Measurements from ENCODE around the gene STK17A. TPM values are rescaled to one million over a fixed set of nuclear protein-coding genes. Genes with fewer than 3 reads are reported as not detected.

The STK17A gene
- total RNA-seq, 1 experiment from 2014 or later: 9.8 TPM

DNA sequence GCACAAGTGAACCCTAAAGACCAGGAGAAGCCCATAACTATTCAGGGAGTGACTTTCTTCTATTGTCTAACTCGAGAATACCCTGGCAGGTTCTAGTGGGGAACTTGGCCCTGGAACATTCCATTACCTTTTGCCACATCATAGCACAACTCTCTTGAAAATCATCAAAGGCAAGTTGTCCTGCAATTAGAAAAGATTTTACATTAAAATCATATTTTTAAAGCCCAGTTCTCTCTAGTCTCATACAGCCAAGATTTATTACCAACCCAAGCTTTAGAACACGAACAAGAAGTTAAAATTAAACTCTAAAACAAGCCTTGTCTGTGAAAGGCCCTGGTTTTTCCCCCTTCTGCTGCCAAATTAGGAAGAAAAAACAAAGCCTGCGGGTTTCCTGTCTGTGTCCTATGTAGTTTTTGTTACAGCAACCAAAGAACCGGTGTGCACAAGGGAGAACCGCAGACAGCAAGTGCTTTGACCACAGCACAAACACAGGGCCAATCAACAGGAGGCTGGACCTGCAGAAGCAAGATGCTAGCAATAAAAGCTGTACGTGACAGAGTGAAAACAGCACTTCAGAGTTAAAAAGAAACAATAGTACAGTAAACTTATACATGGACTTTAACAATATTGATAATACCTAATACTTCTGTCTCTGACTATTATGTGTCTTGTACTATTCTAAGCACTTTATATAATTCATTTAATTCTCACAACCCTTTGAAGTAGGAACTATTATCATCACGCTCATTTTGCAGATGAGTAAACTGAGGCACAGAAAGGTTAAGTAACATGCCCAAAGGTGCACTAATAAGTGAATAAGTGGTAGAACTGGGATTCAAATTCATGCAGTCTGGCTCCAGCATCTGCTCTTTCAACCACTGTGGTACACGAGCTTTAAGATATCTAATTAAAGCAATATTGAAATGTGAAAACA is 65.8 kb downstream of the STK17A start:
- Histone ChIP-seq H2BK15ac (ENCODE audit: low read depth, low read length) (no peak overlapping the region), H3K9ac (ENCODE audit: extremely low read depth, insufficient read length, low read length) (no peak overlapping the region), H2AFZ (ENCODE audit: low read length) (no peak overlapping the region), H3K79me1 (ENCODE audit: insufficient read depth, low read depth, low read length, poor library complexity, severe bottlenecking) (no peaks in the 10 kb centered on the region), H3K79me2 (ENCODE audit: insufficient read depth, low read length) (peaks cover 2% of the 10 kb centered on the region; the same call in 1 of the 2 replicates), H3K27ac (ENCODE audit: insufficient read length, low read depth, low read length) (peak overlapping the region; percentile 89), H3K27me3 (ENCODE audit: insufficient read depth, low read length) (no peaks in the 10 kb centered on the region), H3K4me1 (ENCODE audit: insufficient read depth, low read length) (peaks cover 19% of the 10 kb centered on the region; the same call in 1 of the 2 replicates), H2BK5ac (ENCODE audit: insufficient read length, low read length) (no peak overlapping the region), H3K56ac (ENCODE audit: insufficient read length, low read depth, low read length) (no peak overlapping the region), H2BK12ac (ENCODE audit: insufficient read length, low read depth, low read length) (no peak overlapping the region), H3T11ph (ENCODE audit: low read length) (no peak overlapping the region), H3K23ac (ENCODE audit: insufficient read length, low read depth, low read length) (no peak overlapping the region), H2BK20ac (ENCODE audit: low read depth, low read length, poor library complexity, severe bottlenecking) (no peak overlapping the region), H2AK5ac (ENCODE audit: insufficient read length, low read length) (no peak overlapping the region), H3K4ac (ENCODE audit: low read depth, low read length) (no peak overlapping the region), H3K14ac (ENCODE audit: insufficient read depth, low read length) (no peak overlapping the region), H4K91ac (ENCODE audit: insufficient read length, low read depth, low read length) (no peak overlapping the region), H3K4me2 (ENCODE audit: insufficient read depth, insufficient read length, low read length) (no peak overlapping the region), H2BK120ac (ENCODE audit: low read depth, low read length, poor library complexity, severe bottlenecking) (no peak overlapping the region), H4K20me1 (ENCODE audit: control insufficient read depth, insufficient read depth, insufficient read length) (no peaks in the 10 kb centered on the region), H3K18ac (ENCODE audit: insufficient read length, low read depth, low read length) (no peak overlapping the region), H3K23me2 (ENCODE audit: insufficient read length, low read depth, low read length, poor library complexity, severe bottlenecking) (no peaks in the 10 kb centered on the region), H3K9me3 (ENCODE audit: control insufficient read depth, low read depth, low read length) (no peaks in the 10 kb centered on the region), H4K8ac (replicated peaks; ENCODE audit: insufficient read length, low read depth, low read length) (no peak overlapping the region), H4K5ac (ENCODE audit: insufficient read length, low read depth, low read length) (no peak overlapping the region)
- H3K9me3 Mint-ChIP-seq: no peaks in the 10 kb centered on the region
- WGBS (ENCODE audit: extremely low coverage, insufficient read length, low lambda C conversion rate): no CpG with 5 or more reads among the region's 8 CpGs
- peak overlapping the region; percentile 73 to 98 (median 80) for H3K27ac Mint-ChIP-seq
- H3K36me3 Mint-ChIP-seq (ENCODE audit: insufficient read depth in 1 of 3, low read depth in 3 of 3): peaks cover 21 to 44% (median 44%) of the 10 kb centered on the region in 3 experiments; a peak in 6 of 7 replicates
- no peak for DNase-seq
- TF ChIP-seq, protein P1, sequence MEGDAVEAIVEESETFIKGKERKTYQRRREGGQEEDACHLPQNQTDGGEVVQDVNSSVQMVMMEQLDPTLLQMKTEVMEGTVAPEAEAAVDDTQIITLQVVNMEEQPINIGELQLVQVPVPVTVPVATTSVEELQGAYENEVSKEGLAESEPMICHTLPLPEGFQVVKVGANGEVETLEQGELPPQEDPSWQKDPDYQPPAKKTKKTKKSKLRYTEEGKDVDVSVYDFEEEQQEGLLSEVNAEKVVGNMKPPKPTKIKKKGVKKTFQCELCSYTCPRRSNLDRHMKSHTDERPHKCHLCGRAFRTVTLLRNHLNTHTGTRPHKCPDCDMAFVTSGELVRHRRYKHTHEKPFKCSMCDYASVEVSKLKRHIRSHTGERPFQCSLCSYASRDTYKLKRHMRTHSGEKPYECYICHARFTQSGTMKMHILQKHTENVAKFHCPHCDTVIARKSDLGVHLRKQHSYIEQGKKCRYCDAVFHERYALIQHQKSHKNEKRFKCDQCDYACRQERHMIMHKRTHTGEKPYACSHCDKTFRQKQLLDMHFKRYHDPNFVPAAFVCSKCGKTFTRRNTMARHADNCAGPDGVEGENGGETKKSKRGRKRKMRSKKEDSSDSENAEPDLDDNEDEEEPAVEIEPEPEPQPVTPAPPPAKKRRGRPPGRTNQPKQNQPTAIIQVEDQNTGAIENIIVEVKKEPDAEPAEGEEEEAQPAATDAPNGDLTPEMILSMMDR (conservative IDR thresholded peaks at IDR 0.05): no peak
- no peaks in the 10 kb centered on the region for H3K27me3 Mint-ChIP-seq (ENCODE audit: low read depth)
- H3K4me3 Mint-ChIP-seq: no peak overlapping the region
- peaks cover 45 to 53% of the 10 kb centered on the region in 2 experiments for H3K4me1 Mint-ChIP-seq

Measured in H9 (cell line).